ENCODE data around the gene CBFA2T3.

CBFA2T3 gene

GRCh38 chr16:88977018-88977811, at the start of gene CBFA2T3:
TSS of gene CBFA2T3 (minus strand) at chr16:88977207. CDS start at chr16:88976807, 400 bp downstream.
- no peak within 1 kb of the TSS for H3K27ac ChIP-seq (ENCODE audit: low read depth, low read length)
- H3K4me3 ChIP-seq (ENCODE audit: low read depth, low read length), result no peak within 1 kb of the TSS
- H3K4me1 ChIP-seq (ENCODE audit: control insufficient read depth, insufficient read depth, low read length), result peaks cover 3% of the 10 kb centered on the region; the same call in 1 of the 2 replicates
- H3K36me3 ChIP-seq (ENCODE audit: control insufficient read depth, insufficient read depth, low read length), result no peaks in the 10 kb centered on the region
- H3K27me3 ChIP-seq (ENCODE audit: control insufficient read depth, insufficient read depth, low read length), result no peaks in the 10 kb centered on the region
- no peak within 1 kb of the TSS for H3K9ac ChIP-seq (ENCODE audit: low read depth, low read length)
- no peaks in the 10 kb centered on the region for H3K9me3 ChIP-seq (ENCODE audit: control insufficient read depth, insufficient read depth, low read length)

- no peak overlapping the region for H3K9ac ChIP-seq (ENCODE audit: low read depth, low read length)
- H3K27me3 ChIP-seq (ENCODE audit: control insufficient read depth, insufficient read depth, low read length), result no peaks in the 10 kb centered on the region
- H3K4me3 ChIP-seq (ENCODE audit: low read depth, low read length), result no peak overlapping the region
- no peak overlapping the region for H3K27ac ChIP-seq (ENCODE audit: low read depth, low read length)
- H3K36me3 ChIP-seq (ENCODE audit: control insufficient read depth, insufficient read depth, low read length), result no peaks in the 10 kb centered on the region
- no peaks in the 10 kb centered on the region for H3K4me1 ChIP-seq (ENCODE audit: control insufficient read depth, insufficient read depth, low read length)
- no peaks in the 10 kb centered on the region; the same call in 1 of the 2 replicates for H3K9me3 ChIP-seq (ENCODE audit: control insufficient read depth, insufficient read depth, low read length)
These were observed 49.2 kb upstream of the CBFA2T3 start for GRCh38 chr16:89026121-89026612.

GRCh38 chr16:89025636-89026035, 48.6 kb upstream of the CBFA2T3 start:
- H3K9ac ChIP-seq (ENCODE audit: low read depth, low read length), result no peak overlapping the region
- H3K4me1 ChIP-seq (ENCODE audit: control insufficient read depth, insufficient read depth, low read length), result no peaks in the 10 kb centered on the region
- H3K27me3 ChIP-seq (ENCODE audit: control insufficient read depth, insufficient read depth, low read length), result no peaks in the 10 kb centered on the region
- no peak overlapping the region for H3K27ac ChIP-seq (ENCODE audit: low read depth, low read length)
- H3K36me3 ChIP-seq (ENCODE audit: control insufficient read depth, insufficient read depth, low read length), result no peaks in the 10 kb centered on the region
- no peaks in the 10 kb centered on the region; the same call in 1 of the 2 replicates for H3K9me3 ChIP-seq (ENCODE audit: control insufficient read depth, insufficient read depth, low read length)
- no peak overlapping the region for H3K4me3 ChIP-seq (ENCODE audit: low read depth, low read length)

GRCh38 chr16:89024546-89025060, 47.6 kb upstream of the CBFA2T3 start:
- Histone ChIP-seq H3K4me3 (ENCODE audit: low read depth, low read length) (no peak overlapping the region), H3K27ac (ENCODE audit: low read depth, low read length) (no peak overlapping the region), H3K9ac (ENCODE audit: low read depth, low read length) (no peak overlapping the region), H3K36me3 (ENCODE audit: control insufficient read depth, insufficient read depth, low read length) (no peaks in the 10 kb centered on the region), H3K4me1 (ENCODE audit: control insufficient read depth, insufficient read depth, low read length) (no peaks in the 10 kb centered on the region), H3K27me3 (ENCODE audit: control insufficient read depth, insufficient read depth, low read length) (no peaks in the 10 kb centered on the region), H3K9me3 (ENCODE audit: control insufficient read depth, insufficient read depth, low read length) (no peaks in the 10 kb centered on the region; the same call in 1 of the 2 replicates)

GRCh38 chr16:89023621-89024511, 46.9 kb upstream of the CBFA2T3 start:
- Histone ChIP-seq H3K27me3 (ENCODE audit: control insufficient read depth, insufficient read depth, low read length) (no peaks in the 10 kb centered on the region), H3K9ac (ENCODE audit: low read depth, low read length) (no peak overlapping the region), H3K27ac (ENCODE audit: low read depth, low read length) (no peak overlapping the region), H3K36me3 (ENCODE audit: control insufficient read depth, insufficient read depth, low read length) (no peaks in the 10 kb centered on the region), H3K9me3 (ENCODE audit: control insufficient read depth, insufficient read depth, low read length) (no peaks in the 10 kb centered on the region; the same call in 1 of the 2 replicates), H3K4me1 (ENCODE audit: control insufficient read depth, insufficient read depth, low read length) (no peaks in the 10 kb centered on the region), H3K4me3 (ENCODE audit: low read depth, low read length) (no peak overlapping the region)

GRCh38 chr16:89023151-89023551, 46.1 kb upstream of the CBFA2T3 start:
- H3K27me3 ChIP-seq (ENCODE audit: control insufficient read depth, insufficient read depth, low read length), result no peaks in the 10 kb centered on the region
- H3K27ac ChIP-seq (ENCODE audit: low read depth, low read length), result no peak overlapping the region
- no peaks in the 10 kb centered on the region for H3K36me3 ChIP-seq (ENCODE audit: control insufficient read depth, insufficient read depth, low read length)
- no peak overlapping the region for H3K4me3 ChIP-seq (ENCODE audit: low read depth, low read length)
- no peaks in the 10 kb centered on the region; the same call in 1 of the 2 replicates for H3K9me3 ChIP-seq (ENCODE audit: control insufficient read depth, insufficient read depth, low read length)
- H3K9ac ChIP-seq (ENCODE audit: low read depth, low read length), result no peak overlapping the region
- H3K4me1 ChIP-seq (ENCODE audit: control insufficient read depth, insufficient read depth, low read length), result no peaks in the 10 kb centered on the region

GRCh38 chr16:89022051-89022836, 45.2 kb upstream of the CBFA2T3 start:
- H3K4me3 ChIP-seq (ENCODE audit: low read depth, low read length), result no peak overlapping the region
- H3K4me1 ChIP-seq (ENCODE audit: control insufficient read depth, insufficient read depth, low read length), result no peaks in the 10 kb centered on the region
- H3K9me3 ChIP-seq (ENCODE audit: control insufficient read depth, insufficient read depth, low read length), result no peaks in the 10 kb centered on the region; the same call in 1 of the 2 replicates
- H3K27ac ChIP-seq (ENCODE audit: low read depth, low read length), result no peak overlapping the region
- no peaks in the 10 kb centered on the region for H3K36me3 ChIP-seq (ENCODE audit: control insufficient read depth, insufficient read depth, low read length)
- no peaks in the 10 kb centered on the region for H3K27me3 ChIP-seq (ENCODE audit: control insufficient read depth, insufficient read depth, low read length)
- no peak overlapping the region for H3K9ac ChIP-seq (ENCODE audit: low read depth, low read length)

- Histone ChIP-seq H3K9me3 (ENCODE audit: control insufficient read depth, insufficient read depth, low read length) (no peaks in the 10 kb centered on the region; the same call in 1 of the 2 replicates), H3K36me3 (ENCODE audit: control insufficient read depth, insufficient read depth, low read length) (no peaks in the 10 kb centered on the region), H3K4me1 (ENCODE audit: control insufficient read depth, insufficient read depth, low read length) (no peaks in the 10 kb centered on the region), H3K27me3 (ENCODE audit: control insufficient read depth, insufficient read depth, low read length) (no peaks in the 10 kb centered on the region), H3K9ac (ENCODE audit: low read depth, low read length) (no peak overlapping the region), H3K4me3 (ENCODE audit: low read depth, low read length) (no peak overlapping the region), H3K27ac (ENCODE audit: low read depth, low read length) (no peak overlapping the region)
These were observed 44.1 kb upstream of the CBFA2T3 start for GRCh38 chr16:89020925-89021595.

GRCh38 chr16:89020068-89020924, 43.3 kb upstream of the CBFA2T3 start:
- Histone ChIP-seq H3K27ac (ENCODE audit: low read depth, low read length) (no peak overlapping the region), H3K9ac (ENCODE audit: low read depth, low read length) (no peak overlapping the region), H3K9me3 (ENCODE audit: control insufficient read depth, insufficient read depth, low read length) (no peaks in the 10 kb centered on the region), H3K36me3 (ENCODE audit: control insufficient read depth, insufficient read depth, low read length) (no peaks in the 10 kb centered on the region), H3K4me1 (ENCODE audit: control insufficient read depth, insufficient read depth, low read length) (no peaks in the 10 kb centered on the region), H3K4me3 (ENCODE audit: low read depth, low read length) (no peak overlapping the region), H3K27me3 (ENCODE audit: control insufficient read depth, insufficient read depth, low read length) (no peaks in the 10 kb centered on the region)
